Keratinocyte (primary cell): ENCODE data around the gene PFN4. TPM values are rescaled to one million over a fixed set of nuclear protein-coding genes. Genes with fewer than 3 reads are reported as not detected.

ENCODE experiments used
- DNase-seq: peaks from one replicate; pipeline ENCODE4 v3.0.0-alpha.2; 2011; ENCODE audit warnings: low read depth, missing footprints, low spot score
- FAIRE-seq: peaks from 2 replicates; lab custom pipeline; 2011; peaks lifted over from hg19 to GRCh38; lab: Jason Lieb, UNC
- H2AFZ ChIP-seq: 2 replicates; pipeline ENCODE4 v1.6.0; 2012; ENCODE audit warnings: low read length, control low read depth, inconsistent platforms; ENCODE audit not compliant: control insufficient read depth
- H3K27ac ChIP-seq: 2 replicates; pipeline ENCODE4 v1.5.1; 2011; ENCODE audit warnings: low read length; ENCODE audit not compliant: control insufficient read depth, insufficient read depth
- H3K27me3 ChIP-seq: 3 replicates; pipeline ENCODE4 v1.6.0; 2011; ENCODE audit warnings: low read length; ENCODE audit not compliant: control insufficient read depth, insufficient read depth; ENCODE audit errors: extremely low read depth
- H3K36me3 ChIP-seq, 2 experiments: 2 replicates in 1 of 2; 3 replicates in 1 of 2; pipeline ENCODE4 v1.5.1; 2011; ENCODE audit warnings: low read length in 2 of 2, mild to moderate bottlenecking in 1 of 2; ENCODE audit not compliant: control insufficient read depth in 2 of 2, insufficient read depth in 2 of 2; ENCODE audit errors: extremely low read depth in 1 of 2
- H3K4me1 ChIP-seq: 3 replicates; pipeline ENCODE4 v1.5.1; 2011; ENCODE audit warnings: low read length; ENCODE audit not compliant: control insufficient read depth, insufficient read depth; ENCODE audit errors: extremely low read depth
- H3K4me2 ChIP-seq: 3 replicates; pipeline ENCODE4 v1.6.0; 2011; ENCODE audit warnings: low read depth, low read length; ENCODE audit not compliant: control insufficient read depth, insufficient read depth; ENCODE audit errors: extremely low read depth
- H3K4me3 ChIP-seq, 3 experiments: fragments of 200-600 bp in 1 of 3; sonication (generic) in 1 of 3; 2 replicates in 2 of 3; 3 replicates in 1 of 3; pipeline ENCODE4 v1.5.1; 2011 to 2016; ENCODE audit warnings: low read length in 3 of 3, mild to moderate bottlenecking in 3 of 3, control low read depth in 2 of 3, inconsistent platforms in 1 of 3, low read depth in 1 of 3, mixed read lengths in 1 of 3, mixed run types in 1 of 3, moderate library complexity in 1 of 3; ENCODE audit not compliant: control insufficient read depth in 2 of 3, insufficient read depth in 2 of 3; ENCODE audit errors: extremely low read depth in 1 of 3
- H3K79me2 ChIP-seq: 2 replicates; pipeline ENCODE4 v1.6.0; 2012; ENCODE audit warnings: low read length; ENCODE audit not compliant: control insufficient read depth, insufficient read depth
- H3K9ac ChIP-seq: 3 replicates; pipeline ENCODE4 v1.6.0; 2011; ENCODE audit warnings: low read length; ENCODE audit not compliant: control insufficient read depth, insufficient read depth; ENCODE audit errors: extremely low read depth
- H3K9me1 ChIP-seq: 3 replicates; pipeline ENCODE4 v1.6.0; 2011; ENCODE audit warnings: low read length; ENCODE audit not compliant: control insufficient read depth, insufficient read depth; ENCODE audit errors: extremely low read depth
- H3K9me3 ChIP-seq: 2 replicates; pipeline ENCODE4 v1.5.1; 2012; ENCODE audit warnings: low read depth, low read length; ENCODE audit not compliant: control insufficient read depth
- H4K20me1 ChIP-seq: 3 replicates; pipeline ENCODE4 v1.6.0; 2011; ENCODE audit warnings: low read length; ENCODE audit not compliant: control insufficient read depth, insufficient read depth; ENCODE audit errors: extremely low read depth
- EZH2 ChIP-seq: IDR thresholded peaks from one replicate; pipeline ENCODE4 v1.6.1; 2012; ENCODE audit warnings: inconsistent platforms, mild to moderate bottlenecking, low read length, moderate library complexity
- dilution Hi-C: fragments of 300-500 bp; cut with MboI; formaldehyde crosslinking; loops from one replicate; pipeline ENCODE4 v1.7.0; 2020; ENCODE audit warnings: low sequenced_read_pairs; ENCODE audit not compliant: extremely low pct_ligation_motif_present
- polyA plus RNA-seq, 5 experiments: library from polyadenylated mRNA; depleted of rRNA in 3 of 5; stranded (reverse) in 3 of 5; stranded (forward) in 1 of 5; unstranded in 1 of 5; fragments of >200 nt; gene quantifications; 1 replicate in 1 of 5; 2 replicates in 3 of 5; 3 replicates in 1 of 5; pipeline versions ENCODE4 v1.2.1 to v1.2.3, GENCODE V29; 2011 to 2012; ENCODE audit warnings: missing spikeins in 2 of 5, low read depth in 1 of 5, low replicate concordance in 1 of 5
- TF ChIP-seq, protein P1 (sequence below), 3 experiments: IDR thresholded peaks in 1 of 3; conservative IDR thresholded peaks in 1 of 3; optimal IDR thresholded peaks in 1 of 3; 2 replicates in 2 of 3; 3 replicates in 1 of 3; pipeline versions ENCODE3 to v1.5.1; 2011; ENCODE audit warnings: low read length in 3 of 3, mild to moderate bottlenecking in 3 of 3, moderate library complexity in 2 of 3, control low read depth in 1 of 3, inconsistent platforms in 1 of 3; ENCODE audit not compliant: insufficient read depth in 2 of 3; ENCODE audit errors: extremely low read depth in 1 of 3

PFN4 gene
- polyA plus RNA-seq, 1 donor (not counting 4 experiments of a cell fraction or from before 2014, with no cell fraction given), result 0.16 TPM

DNA sequence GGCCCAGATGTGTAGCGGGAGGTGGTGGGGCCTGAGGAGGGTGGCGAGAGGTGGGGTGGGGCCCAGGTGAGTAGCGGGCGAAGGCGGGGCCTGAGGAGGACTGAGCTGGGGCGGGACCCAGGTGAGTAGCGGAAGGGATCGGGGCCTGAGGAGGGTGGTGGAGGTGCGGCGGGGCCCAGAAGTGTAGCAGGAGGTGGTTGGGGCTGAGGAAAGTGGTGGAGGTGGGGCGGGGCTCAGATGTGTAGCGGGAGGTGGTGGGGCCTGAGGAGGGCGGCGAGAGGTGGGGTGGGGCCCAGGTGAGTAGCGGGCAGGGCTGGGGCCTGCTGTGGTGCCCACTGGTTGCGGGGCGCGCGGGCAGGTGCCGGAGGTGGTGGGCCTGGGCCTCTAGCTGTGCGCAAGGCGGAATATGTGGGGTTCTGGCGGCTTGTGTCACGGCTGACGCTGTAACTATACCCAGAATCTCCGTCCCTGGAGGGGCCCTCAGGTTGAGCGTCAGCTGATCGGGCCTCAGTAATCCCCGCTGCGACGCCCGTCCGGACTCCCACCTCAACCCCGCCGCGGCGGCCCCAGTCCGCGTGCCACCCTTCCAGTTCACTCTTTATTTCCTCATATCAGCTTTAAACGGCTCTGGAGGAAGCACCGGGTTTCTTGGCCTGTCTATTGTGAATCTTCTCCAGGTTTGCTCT, 46.1 kb downstream of the PFN4 start:
- dilution Hi-C loops, result no loop called here
- Histone ChIP-seq H3K4me2 (peak overlapping the region; percentile 74), H2AFZ (peak overlapping the region; percentile 64), H3K27me3 (no peaks in the 10 kb centered on the region), H3K9ac (peak overlapping the region; percentile 91), H3K79me2 (peaks cover 33% of the 10 kb centered on the region), H3K4me1 (peaks cover 9% of the 10 kb centered on the region), H3K4me3 (peak overlapping the region; percentile 53 to 84 (median 82)), H3K9me3 (no peaks in the 10 kb centered on the region), H3K36me3 (peaks cover 9 to 15% of the 10 kb centered on the region in 2 experiments), H3K27ac (peak overlapping the region; percentile 93), H4K20me1 (no peaks in the 10 kb centered on the region), H3K9me1 (no peaks in the 10 kb centered on the region)
- TF ChIP-seq, protein P1, sequence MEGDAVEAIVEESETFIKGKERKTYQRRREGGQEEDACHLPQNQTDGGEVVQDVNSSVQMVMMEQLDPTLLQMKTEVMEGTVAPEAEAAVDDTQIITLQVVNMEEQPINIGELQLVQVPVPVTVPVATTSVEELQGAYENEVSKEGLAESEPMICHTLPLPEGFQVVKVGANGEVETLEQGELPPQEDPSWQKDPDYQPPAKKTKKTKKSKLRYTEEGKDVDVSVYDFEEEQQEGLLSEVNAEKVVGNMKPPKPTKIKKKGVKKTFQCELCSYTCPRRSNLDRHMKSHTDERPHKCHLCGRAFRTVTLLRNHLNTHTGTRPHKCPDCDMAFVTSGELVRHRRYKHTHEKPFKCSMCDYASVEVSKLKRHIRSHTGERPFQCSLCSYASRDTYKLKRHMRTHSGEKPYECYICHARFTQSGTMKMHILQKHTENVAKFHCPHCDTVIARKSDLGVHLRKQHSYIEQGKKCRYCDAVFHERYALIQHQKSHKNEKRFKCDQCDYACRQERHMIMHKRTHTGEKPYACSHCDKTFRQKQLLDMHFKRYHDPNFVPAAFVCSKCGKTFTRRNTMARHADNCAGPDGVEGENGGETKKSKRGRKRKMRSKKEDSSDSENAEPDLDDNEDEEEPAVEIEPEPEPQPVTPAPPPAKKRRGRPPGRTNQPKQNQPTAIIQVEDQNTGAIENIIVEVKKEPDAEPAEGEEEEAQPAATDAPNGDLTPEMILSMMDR (optimal IDR thresholded peaks at IDR 0.05 in 1 of 3, IDR thresholded peaks at IDR 0.05 in 1 of 3, conservative IDR thresholded peaks at IDR 0.05 in 1 of 3; ENCODE audit: extremely low read depth in 1 of 3, insufficient read depth in 2 of 3, low read length in 3 of 3), result no peak
- no peak for TF ChIP-seq EZH2
- FAIRE-seq, result no peak
- DNase-seq, result no peak

GRCh38 chr2:24075915-24076848, 47.0 kb downstream of the PFN4 start, which contains the start of gene SF3B6:
Gene SF3B6 (minus strand): TSS chr2:24076326. CDS start chr2:24076229, 97 bp downstream.
- FAIRE-seq (peak; percentile 80), DNase-seq (peak; percentile 98)
- peaks cover 4% of the 10 kb centered on the region for H4K20me1 ChIP-seq
- H3K9me1 ChIP-seq, result no peaks in the 10 kb centered on the region
- peak within 1 kb of the TSS; percentile 93 for H3K27ac ChIP-seq
- H3K27me3 ChIP-seq, result no peaks in the 10 kb centered on the region
- TF ChIP-seq, protein P1 (optimal IDR thresholded peaks at IDR 0.05 in 1 of 3, IDR thresholded peaks at IDR 0.05 in 1 of 3, conservative IDR thresholded peaks at IDR 0.05 in 1 of 3; ENCODE audit: extremely low read depth in 1 of 3, insufficient read depth in 2 of 3, low read length in 3 of 3), result no peak
- TF ChIP-seq EZH2, result no peak
- H3K4me2 ChIP-seq, result peak within 1 kb of the TSS; percentile 74
- H3K9ac ChIP-seq, result peak within 1 kb of the TSS; percentile 93
- H3K9me3 ChIP-seq, result no peaks in the 10 kb centered on the region
- peak within 1 kb of the TSS; percentile 67 to 84 (median 82) for H3K4me3 ChIP-seq
- peak within 1 kb of the TSS; percentile 93 for H2AFZ ChIP-seq
- H3K36me3 ChIP-seq, result peaks cover 10% of the 10 kb centered on the region in 2 experiments
- peaks cover 38% of the 10 kb centered on the region for H3K79me2 ChIP-seq
- H3K4me1 ChIP-seq, result peaks cover 7% of the 10 kb centered on the region
- dilution Hi-C loops, result no loop called here
